Activated T-helper 1 cell treated with anti-CD3 and anti-CD28 coated beads, Interleukin-12 subunit alpha, Interleukin-12 subunit beta, Interleukin-2, Interleukin-4 antibody, amounts not matched to agents 30 ng/mL and 10 ng/mL and 1 ng/mL, durations not matched to agents 14 hours and 24 hours and 36 hours (primary cell): ENCODE results near the gene SEPTIN10. TPM values are rescaled to one million over a fixed set of nuclear protein-coding genes. Genes with fewer than 3 reads are reported as not detected.

Source experiments
- DNase-seq: peaks from one replicate; pipeline ENCODE4 v3.0.0; 2021; ENCODE audit warnings: low spot score
- H3K27ac Mint-ChIP-seq: one replicate; pipeline ENCODE4 v1.8.0; 2021; ENCODE audit warnings: mild to moderate bottlenecking, mixed read lengths
- H3K27me3 Mint-ChIP-seq: one replicate; pipeline ENCODE4 v1.8.0; 2022; ENCODE audit warnings: mild to moderate bottlenecking, moderate library complexity, mixed read lengths; ENCODE audit not compliant: insufficient read depth
- H3K36me3 Mint-ChIP-seq: one replicate; pipeline ENCODE4 v1.8.0; 2021; ENCODE audit warnings: low read depth, mixed read lengths
- H3K4me1 Mint-ChIP-seq: one replicate; pipeline ENCODE4 v1.8.0; 2021; ENCODE audit warnings: low read depth, mixed read lengths
- H3K4me3 Mint-ChIP-seq: one replicate; pipeline ENCODE4 v1.8.0; 2021; ENCODE audit warnings: mild to moderate bottlenecking, moderate library complexity, mixed read lengths
- H3K9me3 Mint-ChIP-seq: one replicate; pipeline ENCODE4 v1.8.0; 2021; ENCODE audit warnings: mixed read lengths
- intact Hi-C: fragments of 100-400 bp; cut with micrococcal nuclease; formaldehyde crosslinking; loops from one replicate; pipeline ENCODE4 v1.15.1; 2024
- total RNA-seq: library from RNA; stranded (reverse); gene quantifications from 2 replicates; pipeline ENCODE4 v1.2.3, GENCODE V29; 2022

SEPTIN10 gene
- total RNA-seq, 1 donor from 2014 or later = 0.13 TPM

DNA sequence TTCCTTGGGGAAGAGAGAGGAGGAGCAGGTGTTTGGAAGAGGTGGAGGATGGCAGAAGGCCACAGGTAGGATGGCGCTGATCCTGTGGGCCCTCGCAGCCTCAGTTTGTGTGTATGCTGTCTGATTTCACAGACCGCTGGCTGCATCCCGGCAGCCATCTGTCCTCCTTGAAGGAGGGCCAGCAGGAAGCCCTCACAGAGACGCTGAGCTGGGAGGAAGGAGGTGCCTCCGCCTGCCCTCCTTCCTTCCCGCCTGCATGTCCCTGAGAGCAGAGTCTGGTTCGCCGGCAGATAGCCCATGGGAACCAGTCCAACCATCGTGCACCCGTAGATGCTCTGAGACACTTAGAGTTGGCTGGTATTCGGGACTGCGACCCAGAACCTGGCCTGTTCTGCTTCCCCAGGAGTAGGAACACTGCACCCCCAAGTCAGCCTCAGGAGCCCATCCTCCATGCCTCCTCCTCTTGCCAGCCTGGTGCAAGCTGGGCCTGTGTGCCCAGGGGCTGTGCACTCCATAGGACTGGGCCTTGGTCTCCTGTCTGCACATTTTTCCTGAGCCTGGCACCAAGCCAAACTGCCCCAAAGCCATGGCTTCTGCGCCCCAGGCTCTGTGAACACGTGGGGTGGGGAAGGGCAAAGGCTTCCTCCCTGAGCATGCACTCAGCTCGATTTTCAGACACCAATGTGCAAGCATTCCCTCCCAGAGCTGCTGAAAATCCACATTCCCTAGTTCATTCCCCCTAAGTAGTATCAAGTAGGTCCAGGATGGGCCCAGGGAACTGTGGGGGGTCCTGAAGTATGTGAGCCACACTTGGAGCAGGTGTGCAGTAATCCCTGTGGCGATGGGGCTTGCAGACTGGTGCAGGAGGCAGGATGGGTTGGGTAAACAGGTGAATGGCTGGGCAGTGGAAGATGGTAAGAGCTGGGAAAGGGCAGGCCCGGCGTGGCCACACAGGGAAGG is 115.6 kb downstream of the SEPTIN10 start:
- H3K4me3 Mint-ChIP-seq = no peak overlapping the region
- no peak overlapping the region for H3K27ac Mint-ChIP-seq
- no peaks in the 10 kb centered on the region for H3K36me3 Mint-ChIP-seq
- intact Hi-C loops = no loop called here
- DNase-seq = no peak
- no peaks in the 10 kb centered on the region for H3K4me1 Mint-ChIP-seq
- no peaks in the 10 kb centered on the region for H3K27me3 Mint-ChIP-seq
- H3K9me3 Mint-ChIP-seq = no peaks in the 10 kb centered on the region

GRCh38 chr2:109497463-109497862 is 116.3 kb downstream of the SEPTIN10 start:
- Mint-ChIP-seq H3K36me3 (no peaks in the 10 kb centered on the region), H3K4me3 (no peak overlapping the region), H3K27me3 (no peaks in the 10 kb centered on the region), H3K27ac (no peak overlapping the region), H3K9me3 (no peaks in the 10 kb centered on the region), H3K4me1 (no peaks in the 10 kb centered on the region)
- DNase-seq = no peak
- intact Hi-C loops = no loop called here

DNA sequence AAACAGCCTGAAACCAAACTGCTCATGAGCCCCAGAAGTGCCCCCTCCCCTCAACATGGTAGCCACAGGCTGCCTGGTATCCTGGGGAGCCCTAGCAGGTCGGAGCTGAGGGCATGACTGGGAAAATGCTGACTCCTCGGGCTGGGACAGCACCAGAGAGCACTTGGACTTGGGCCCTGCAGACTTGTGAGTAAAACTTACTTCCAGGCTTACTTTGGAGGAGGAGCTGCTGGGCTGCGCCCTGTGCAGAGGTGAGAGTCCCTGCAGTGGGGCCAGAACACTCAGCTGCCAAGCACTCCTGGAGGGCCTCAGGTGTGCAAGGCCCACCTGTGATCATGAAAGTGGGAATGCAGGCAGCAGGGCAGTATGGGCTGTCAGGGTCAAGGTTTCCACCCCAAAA is 119.4 kb downstream of the SEPTIN10 start:
- DNase-seq = no peak
- Mint-ChIP-seq H3K27ac (no peak overlapping the region), H3K4me3 (no peak overlapping the region), H3K9me3 (no peaks in the 10 kb centered on the region), H3K4me1 (no peaks in the 10 kb centered on the region), H3K36me3 (no peaks in the 10 kb centered on the region), H3K27me3 (no peaks in the 10 kb centered on the region)
- intact Hi-C loops = no loop called here

DNA sequence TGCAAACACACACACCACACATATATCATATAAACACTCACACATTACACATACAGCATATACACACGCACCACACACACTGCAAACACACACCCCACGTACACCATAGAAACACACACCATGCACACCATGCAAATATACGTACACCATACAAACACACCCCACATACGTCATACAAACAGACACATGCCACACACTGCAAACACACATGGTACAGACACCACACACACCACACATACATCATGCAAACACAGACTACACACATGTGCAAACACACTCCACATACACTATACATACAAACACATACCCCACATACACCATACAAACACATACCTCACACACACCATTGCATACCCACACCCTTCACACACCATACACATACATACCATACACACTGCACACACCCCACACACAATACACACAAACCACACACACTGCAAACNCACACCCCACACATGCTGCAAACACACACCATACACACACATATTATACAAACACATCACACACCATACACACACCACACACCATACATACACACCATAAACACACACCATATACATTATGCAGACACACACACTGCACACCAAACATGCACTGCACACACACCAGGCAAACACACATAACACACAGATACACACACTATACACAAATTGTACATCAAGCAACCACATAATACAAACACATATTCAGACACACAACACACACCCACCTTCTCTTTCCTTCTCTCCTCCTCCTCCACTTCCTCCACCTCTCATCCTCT is 120.4 kb downstream of the SEPTIN10 start:
- no peaks in the 10 kb centered on the region for H3K9me3 Mint-ChIP-seq
- intact Hi-C loops = no loop called here
- no peaks in the 10 kb centered on the region for H3K27me3 Mint-ChIP-seq
- no peak for DNase-seq
- H3K27ac Mint-ChIP-seq = no peak overlapping the region
- no peaks in the 10 kb centered on the region for H3K4me1 Mint-ChIP-seq
- H3K4me3 Mint-ChIP-seq = no peak overlapping the region
- no peaks in the 10 kb centered on the region for H3K36me3 Mint-ChIP-seq

Other genes with a start within 250 kb of the SEPTIN10 start
- 0.24 and 0.31 TPM in 2 replicates for gene SOWAHC, start 398 bp upstream of the SEPTIN10 start, total RNA-seq
- 30.2 and 36.8 TPM in 2 replicates for gene RGPD5, start 180.3 kb upstream of the SEPTIN10 start, total RNA-seq